C4-2B (cell line): ENCODE measurements around the gene SNRPN.
A peak's percentile ranks its signal among the peaks of the same experiment; 100 is the strongest.
"Not testable (repeated sequence)": the region's sequence is repeated elsewhere in the genome, so short reads cannot be mapped to it uniquely, and the experiment has no call there.

Experiments used
- H3K27ac ChIP-seq: fragments of 450-650 bp; 2 replicates; pipeline ENCODE4 v1.5.1; 2017
- ZFX ChIP-seq: fragments of 450-650 bp; IDR thresholded peaks from 2 replicates; pipeline ENCODE4 v1.6.1; 2017
- TF ChIP-seq, protein P1 (sequence below): fragments of 450-650 bp; conservative IDR thresholded peaks from 2 replicates; pipeline ENCODE4 v1.5.1; 2017; ENCODE audit warnings: mild to moderate bottlenecking

Gene SNRPN

DNA sequence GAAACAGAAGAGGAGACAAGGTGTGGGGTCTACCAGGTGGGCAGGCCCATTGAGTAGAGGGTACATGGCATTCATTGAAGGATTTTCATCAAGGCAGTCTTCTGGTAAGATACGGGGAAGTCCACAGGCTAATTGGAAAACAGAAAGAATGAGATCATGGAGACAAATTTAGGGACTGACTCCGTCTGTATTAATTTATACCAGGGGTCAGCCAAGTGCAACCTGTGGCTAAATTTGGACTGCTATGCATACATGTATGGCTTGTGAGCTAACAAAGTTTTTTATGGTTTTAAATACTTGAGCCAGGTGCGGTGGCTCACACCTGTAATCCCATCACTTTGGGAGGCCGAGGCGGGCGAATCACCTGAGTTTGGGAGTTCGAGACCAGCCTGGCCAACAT lies 21.1 kb upstream of the SNRPN start:
- no peak overlapping the region for H3K27ac ChIP-seq
- TF ChIP-seq, protein P1, sequence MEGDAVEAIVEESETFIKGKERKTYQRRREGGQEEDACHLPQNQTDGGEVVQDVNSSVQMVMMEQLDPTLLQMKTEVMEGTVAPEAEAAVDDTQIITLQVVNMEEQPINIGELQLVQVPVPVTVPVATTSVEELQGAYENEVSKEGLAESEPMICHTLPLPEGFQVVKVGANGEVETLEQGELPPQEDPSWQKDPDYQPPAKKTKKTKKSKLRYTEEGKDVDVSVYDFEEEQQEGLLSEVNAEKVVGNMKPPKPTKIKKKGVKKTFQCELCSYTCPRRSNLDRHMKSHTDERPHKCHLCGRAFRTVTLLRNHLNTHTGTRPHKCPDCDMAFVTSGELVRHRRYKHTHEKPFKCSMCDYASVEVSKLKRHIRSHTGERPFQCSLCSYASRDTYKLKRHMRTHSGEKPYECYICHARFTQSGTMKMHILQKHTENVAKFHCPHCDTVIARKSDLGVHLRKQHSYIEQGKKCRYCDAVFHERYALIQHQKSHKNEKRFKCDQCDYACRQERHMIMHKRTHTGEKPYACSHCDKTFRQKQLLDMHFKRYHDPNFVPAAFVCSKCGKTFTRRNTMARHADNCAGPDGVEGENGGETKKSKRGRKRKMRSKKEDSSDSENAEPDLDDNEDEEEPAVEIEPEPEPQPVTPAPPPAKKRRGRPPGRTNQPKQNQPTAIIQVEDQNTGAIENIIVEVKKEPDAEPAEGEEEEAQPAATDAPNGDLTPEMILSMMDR, result no peak
- TF ChIP-seq ZFX, result no peak

DNA sequence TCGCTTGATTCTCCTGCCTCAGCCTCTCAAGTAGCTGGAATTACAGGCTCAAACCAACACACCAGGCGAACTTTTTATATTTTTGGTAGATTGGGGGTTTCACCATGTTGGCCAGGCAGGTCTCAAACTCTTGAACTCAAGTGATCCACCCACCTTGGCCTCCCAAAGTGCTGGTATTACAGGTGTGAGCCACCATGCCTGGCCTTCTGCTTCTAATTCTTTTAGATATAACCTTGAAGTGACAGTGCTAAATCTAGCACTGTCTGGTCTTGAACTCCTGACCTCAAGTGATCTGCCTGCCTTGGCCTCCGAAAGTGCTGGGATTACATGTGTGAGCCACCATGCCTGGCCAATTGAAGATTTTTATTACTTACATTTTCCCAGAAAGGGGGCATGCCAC lies 16.6 kb upstream of the SNRPN start:
- not testable (repeated sequence) for H3K27ac ChIP-seq

GRCh38 chr15:24940236-24940635 lies 14.6 kb upstream of the SNRPN start:
- no peak for TF ChIP-seq ZFX
- TF ChIP-seq, protein P1, result no peak
- H3K27ac ChIP-seq, result no peak overlapping the region

GRCh38 chr15:24943361-24943760 lies 11.4 kb upstream of the SNRPN start:
- peak overlapping the region; percentile 11; the same call in 1 of the 2 replicates for H3K27ac ChIP-seq
- no peak for TF ChIP-seq ZFX
- TF ChIP-seq, protein P1, result no peak

DNA sequence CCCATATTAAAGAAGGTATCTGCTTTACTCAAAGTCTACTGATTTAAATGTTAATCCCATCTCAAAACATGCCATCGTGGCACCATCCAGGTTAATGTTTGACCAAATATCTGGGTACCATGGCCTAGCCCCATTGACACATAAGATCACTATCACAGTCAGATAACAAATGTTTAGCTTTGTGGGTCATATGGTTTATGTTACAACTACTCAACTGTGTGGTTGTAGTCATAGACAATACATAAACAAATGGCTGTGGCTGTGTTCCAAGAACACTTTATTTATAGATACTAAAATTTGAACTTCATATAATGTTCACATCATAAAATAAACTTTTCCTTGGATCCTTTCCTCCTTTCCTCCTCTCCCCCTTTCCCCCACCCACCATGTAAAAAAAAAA lies 9.8 kb upstream of the SNRPN start:
- no peak overlapping the region; the same call in 1 of the 2 replicates for H3K27ac ChIP-seq
- no peak for TF ChIP-seq ZFX
- TF ChIP-seq, protein P1, result no peak

GRCh38 chr15:24945711-24946110 lies 9.1 kb upstream of the SNRPN start:
- TF ChIP-seq, protein P1, result no peak
- H3K27ac ChIP-seq, result peak overlapping the region; percentile 30; the same call in 1 of the 2 replicates

GRCh38 chr15:24948495-24948894 lies 6.3 kb upstream of the SNRPN start:
- TF ChIP-seq ZFX, result no peak
- TF ChIP-seq, protein P1, result no peak

DNA sequence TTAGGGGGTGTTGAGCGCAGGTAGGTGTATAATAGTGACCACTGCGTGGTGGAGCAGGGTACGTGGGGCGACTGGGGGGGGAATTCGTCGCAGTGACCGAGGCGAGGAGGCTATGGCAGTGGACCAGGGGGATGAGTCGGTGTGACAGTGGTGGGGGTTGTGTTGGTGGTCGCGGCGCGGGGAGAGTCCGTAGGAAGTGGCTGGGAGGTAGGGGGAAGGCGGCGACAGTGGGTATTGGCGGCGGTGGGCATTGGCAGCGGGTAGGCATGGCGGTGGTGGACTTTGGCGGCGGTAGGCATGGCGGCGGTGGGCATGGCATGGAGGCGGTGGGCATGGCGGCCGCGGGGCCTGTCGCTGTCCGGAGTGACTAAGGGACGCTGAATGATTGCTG lies 739 bp downstream of the SNRPN start:
- peak overlapping the region; percentile 78 for H3K27ac ChIP-seq

More at GRCh38 chr15:24948495-24948894, 6.3 kb upstream of the SNRPN start:
- no peak overlapping the region for H3K27ac ChIP-seq

More for the DNA sequence above, 739 bp downstream of the SNRPN start:
- no peak for TF ChIP-seq ZFX
- TF ChIP-seq, protein P1, result no peak
